K562 (cell line): Measurements from ENCODE around the gene RPL18A. TPM values are rescaled to one million over a fixed set of nuclear protein-coding genes. Genes with fewer than 3 reads are reported as not detected.

ENCODE experiments used
- CBX8 ChIP-seq: fragments of 200-600 bp; sonication (generic); IDR thresholded peaks from 2 replicates; pipeline ENCODE4 v1.6.1; 2012; ENCODE audit warnings: borderline replicate concordance, mixed run types, low read depth, mild to moderate bottlenecking, moderate library complexity, mixed read lengths, low read length, control low read depth, inconsistent platforms; ENCODE audit not compliant: poor library complexity, severe bottlenecking; ENCODE audit errors: extremely low read depth
- FOXP1 ChIP-seq: sonication (generic); formaldehyde crosslinking; IDR thresholded peaks from 2 replicates; pipeline ENCODE4 v1.8.0; 2022; ENCODE audit warnings: mild to moderate bottlenecking, missing genetic modification reagents
- polyA plus RNA-seq, 8 experiments: library from polyadenylated mRNA; depleted of rRNA in 4 of 8; stranded (reverse) in 5 of 8; unstranded in 3 of 8; fragments of >200 nt; fragmentation: Nextera tagmentation in 2 of 8; fragmentation: Illumina TruSeq in 1 of 8; extraction: Ambion mirVana in 2 of 8; extraction: Trizol in 1 of 8; gene quantifications; 2 replicates each; pipeline versions ENCODE4 v1.2.1 to v1.2.3, GENCODE V29; 2011 to 2014; ENCODE audit warnings: inconsistent platforms in 1 of 8, missing spikeins in 1 of 8
- total RNA-seq, 7 experiments: library from RNA; depleted of rRNA in 6 of 7; stranded (reverse); fragments of >200 nt in 6 of 7; fragmentation: Illumina TruSeq in 2 of 7; extraction: Trizol in 2 of 7; gene quantifications; 2 replicates each; pipeline versions ENCODE4 v1.2.1 to v1.2.3, GENCODE V29; 2011 to 2021; ENCODE audit warnings: low replicate concordance in 1 of 7
- TF ChIP-seq, protein P1 (sequence below): fragments of 250-450 bp; sonication (Bioruptor Pico); IDR thresholded peaks from 2 replicates; pipeline ENCODE4 v1.4.0; 2020
- TF ChIP-seq, protein P2 (sequence below): sonication (generic); formaldehyde crosslinking; IDR thresholded peaks from 2 replicates; pipeline ENCODE4 v1.8.1; 2022; ENCODE audit warnings: missing genetic modification reagents
- TF ChIP-seq, protein P3 (sequence below): fragments of 450-650 bp; IDR thresholded peaks from 2 replicates; pipeline ENCODE4 v1.6.1; 2016; ENCODE audit warnings: mild to moderate bottlenecking, moderate library complexity

Gene RPL18A
- total and polyA plus RNA-seq, 9 of the 15 experiments (the other 6 are each of a cell fraction or from before 2014, with no cell fraction given): 626 to 2,882 (median 1,895) TPM

GRCh38 chr19:17841810-17842662 lies 17.7 kb upstream of the RPL18A start (continued):
- TF ChIP-seq CBX8: no peak
- TF ChIP-seq FOXP1 (CRISPR knock-in tag): peak; percentile 95
- TF ChIP-seq, protein P1, sequence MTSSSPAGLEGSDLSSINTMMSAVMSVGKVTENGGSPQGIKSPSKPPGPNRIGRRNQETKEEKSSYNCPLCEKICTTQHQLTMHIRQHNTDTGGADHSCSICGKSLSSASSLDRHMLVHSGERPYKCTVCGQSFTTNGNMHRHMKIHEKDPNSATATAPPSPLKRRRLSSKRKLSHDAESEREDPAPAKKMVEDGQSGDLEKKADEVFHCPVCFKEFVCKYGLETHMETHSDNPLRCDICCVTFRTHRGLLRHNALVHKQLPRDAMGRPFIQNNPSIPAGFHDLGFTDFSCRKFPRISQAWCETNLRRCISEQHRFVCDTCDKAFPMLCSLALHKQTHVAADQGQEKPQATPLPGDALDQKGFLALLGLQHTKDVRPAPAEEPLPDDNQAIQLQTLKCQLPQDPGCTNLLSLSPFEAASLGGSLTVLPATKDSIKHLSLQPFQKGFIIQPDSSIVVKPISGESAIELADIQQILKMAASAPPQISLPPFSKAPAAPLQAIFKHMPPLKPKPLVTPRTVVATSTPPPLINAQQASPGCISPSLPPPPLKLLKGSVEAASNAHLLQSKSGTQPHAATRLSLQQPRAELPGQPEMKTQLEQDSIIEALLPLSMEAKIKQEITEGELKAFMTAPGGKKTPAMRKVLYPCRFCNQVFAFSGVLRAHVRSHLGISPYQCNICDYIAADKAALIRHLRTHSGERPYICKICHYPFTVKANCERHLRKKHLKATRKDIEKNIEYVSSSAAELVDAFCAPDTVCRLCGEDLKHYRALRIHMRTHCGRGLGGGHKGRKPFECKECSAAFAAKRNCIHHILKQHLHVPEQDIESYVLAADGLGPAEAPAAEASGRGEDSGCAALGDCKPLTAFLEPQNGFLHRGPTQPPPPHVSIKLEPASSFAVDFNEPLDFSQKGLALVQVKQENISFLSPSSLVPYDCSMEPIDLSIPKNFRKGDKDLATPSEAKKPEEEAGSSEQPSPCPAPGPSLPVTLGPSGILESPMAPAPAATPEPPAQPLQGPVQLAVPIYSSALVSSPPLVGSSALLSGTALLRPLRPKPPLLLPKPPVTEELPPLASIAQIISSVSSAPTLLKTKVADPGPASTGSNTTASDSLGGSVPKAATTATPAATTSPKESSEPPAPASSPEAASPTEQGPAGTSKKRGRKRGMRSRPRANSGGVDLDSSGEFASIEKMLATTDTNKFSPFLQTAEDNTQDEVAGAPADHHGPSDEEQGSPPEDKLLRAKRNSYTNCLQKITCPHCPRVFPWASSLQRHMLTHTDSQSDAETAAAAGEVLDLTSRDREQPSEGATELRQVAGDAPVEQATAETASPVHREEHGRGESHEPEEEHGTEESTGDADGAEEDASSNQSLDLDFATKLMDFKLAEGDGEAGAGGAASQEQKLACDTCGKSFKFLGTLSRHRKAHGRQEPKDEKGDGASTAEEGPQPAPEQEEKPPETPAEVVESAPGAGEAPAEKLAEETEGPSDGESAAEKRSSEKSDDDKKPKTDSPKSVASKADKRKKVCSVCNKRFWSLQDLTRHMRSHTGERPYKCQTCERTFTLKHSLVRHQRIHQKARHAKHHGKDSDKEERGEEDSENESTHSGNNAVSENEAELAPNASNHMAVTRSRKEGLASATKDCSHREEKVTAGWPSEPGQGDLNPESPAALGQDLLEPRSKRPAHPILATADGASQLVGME (CRISPR knock-in tag): peak; percentile 89; the same call in 1 of the 2 replicates
- TF ChIP-seq, protein P2, sequence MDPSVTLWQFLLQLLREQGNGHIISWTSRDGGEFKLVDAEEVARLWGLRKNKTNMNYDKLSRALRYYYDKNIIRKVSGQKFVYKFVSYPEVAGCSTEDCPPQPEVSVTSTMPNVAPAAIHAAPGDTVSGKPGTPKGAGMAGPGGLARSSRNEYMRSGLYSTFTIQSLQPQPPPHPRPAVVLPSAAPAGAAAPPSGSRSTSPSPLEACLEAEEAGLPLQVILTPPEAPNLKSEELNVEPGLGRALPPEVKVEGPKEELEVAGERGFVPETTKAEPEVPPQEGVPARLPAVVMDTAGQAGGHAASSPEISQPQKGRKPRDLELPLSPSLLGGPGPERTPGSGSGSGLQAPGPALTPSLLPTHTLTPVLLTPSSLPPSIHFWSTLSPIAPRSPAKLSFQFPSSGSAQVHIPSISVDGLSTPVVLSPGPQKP (CRISPR knock-in tag): no peak
- TF ChIP-seq, protein P3, sequence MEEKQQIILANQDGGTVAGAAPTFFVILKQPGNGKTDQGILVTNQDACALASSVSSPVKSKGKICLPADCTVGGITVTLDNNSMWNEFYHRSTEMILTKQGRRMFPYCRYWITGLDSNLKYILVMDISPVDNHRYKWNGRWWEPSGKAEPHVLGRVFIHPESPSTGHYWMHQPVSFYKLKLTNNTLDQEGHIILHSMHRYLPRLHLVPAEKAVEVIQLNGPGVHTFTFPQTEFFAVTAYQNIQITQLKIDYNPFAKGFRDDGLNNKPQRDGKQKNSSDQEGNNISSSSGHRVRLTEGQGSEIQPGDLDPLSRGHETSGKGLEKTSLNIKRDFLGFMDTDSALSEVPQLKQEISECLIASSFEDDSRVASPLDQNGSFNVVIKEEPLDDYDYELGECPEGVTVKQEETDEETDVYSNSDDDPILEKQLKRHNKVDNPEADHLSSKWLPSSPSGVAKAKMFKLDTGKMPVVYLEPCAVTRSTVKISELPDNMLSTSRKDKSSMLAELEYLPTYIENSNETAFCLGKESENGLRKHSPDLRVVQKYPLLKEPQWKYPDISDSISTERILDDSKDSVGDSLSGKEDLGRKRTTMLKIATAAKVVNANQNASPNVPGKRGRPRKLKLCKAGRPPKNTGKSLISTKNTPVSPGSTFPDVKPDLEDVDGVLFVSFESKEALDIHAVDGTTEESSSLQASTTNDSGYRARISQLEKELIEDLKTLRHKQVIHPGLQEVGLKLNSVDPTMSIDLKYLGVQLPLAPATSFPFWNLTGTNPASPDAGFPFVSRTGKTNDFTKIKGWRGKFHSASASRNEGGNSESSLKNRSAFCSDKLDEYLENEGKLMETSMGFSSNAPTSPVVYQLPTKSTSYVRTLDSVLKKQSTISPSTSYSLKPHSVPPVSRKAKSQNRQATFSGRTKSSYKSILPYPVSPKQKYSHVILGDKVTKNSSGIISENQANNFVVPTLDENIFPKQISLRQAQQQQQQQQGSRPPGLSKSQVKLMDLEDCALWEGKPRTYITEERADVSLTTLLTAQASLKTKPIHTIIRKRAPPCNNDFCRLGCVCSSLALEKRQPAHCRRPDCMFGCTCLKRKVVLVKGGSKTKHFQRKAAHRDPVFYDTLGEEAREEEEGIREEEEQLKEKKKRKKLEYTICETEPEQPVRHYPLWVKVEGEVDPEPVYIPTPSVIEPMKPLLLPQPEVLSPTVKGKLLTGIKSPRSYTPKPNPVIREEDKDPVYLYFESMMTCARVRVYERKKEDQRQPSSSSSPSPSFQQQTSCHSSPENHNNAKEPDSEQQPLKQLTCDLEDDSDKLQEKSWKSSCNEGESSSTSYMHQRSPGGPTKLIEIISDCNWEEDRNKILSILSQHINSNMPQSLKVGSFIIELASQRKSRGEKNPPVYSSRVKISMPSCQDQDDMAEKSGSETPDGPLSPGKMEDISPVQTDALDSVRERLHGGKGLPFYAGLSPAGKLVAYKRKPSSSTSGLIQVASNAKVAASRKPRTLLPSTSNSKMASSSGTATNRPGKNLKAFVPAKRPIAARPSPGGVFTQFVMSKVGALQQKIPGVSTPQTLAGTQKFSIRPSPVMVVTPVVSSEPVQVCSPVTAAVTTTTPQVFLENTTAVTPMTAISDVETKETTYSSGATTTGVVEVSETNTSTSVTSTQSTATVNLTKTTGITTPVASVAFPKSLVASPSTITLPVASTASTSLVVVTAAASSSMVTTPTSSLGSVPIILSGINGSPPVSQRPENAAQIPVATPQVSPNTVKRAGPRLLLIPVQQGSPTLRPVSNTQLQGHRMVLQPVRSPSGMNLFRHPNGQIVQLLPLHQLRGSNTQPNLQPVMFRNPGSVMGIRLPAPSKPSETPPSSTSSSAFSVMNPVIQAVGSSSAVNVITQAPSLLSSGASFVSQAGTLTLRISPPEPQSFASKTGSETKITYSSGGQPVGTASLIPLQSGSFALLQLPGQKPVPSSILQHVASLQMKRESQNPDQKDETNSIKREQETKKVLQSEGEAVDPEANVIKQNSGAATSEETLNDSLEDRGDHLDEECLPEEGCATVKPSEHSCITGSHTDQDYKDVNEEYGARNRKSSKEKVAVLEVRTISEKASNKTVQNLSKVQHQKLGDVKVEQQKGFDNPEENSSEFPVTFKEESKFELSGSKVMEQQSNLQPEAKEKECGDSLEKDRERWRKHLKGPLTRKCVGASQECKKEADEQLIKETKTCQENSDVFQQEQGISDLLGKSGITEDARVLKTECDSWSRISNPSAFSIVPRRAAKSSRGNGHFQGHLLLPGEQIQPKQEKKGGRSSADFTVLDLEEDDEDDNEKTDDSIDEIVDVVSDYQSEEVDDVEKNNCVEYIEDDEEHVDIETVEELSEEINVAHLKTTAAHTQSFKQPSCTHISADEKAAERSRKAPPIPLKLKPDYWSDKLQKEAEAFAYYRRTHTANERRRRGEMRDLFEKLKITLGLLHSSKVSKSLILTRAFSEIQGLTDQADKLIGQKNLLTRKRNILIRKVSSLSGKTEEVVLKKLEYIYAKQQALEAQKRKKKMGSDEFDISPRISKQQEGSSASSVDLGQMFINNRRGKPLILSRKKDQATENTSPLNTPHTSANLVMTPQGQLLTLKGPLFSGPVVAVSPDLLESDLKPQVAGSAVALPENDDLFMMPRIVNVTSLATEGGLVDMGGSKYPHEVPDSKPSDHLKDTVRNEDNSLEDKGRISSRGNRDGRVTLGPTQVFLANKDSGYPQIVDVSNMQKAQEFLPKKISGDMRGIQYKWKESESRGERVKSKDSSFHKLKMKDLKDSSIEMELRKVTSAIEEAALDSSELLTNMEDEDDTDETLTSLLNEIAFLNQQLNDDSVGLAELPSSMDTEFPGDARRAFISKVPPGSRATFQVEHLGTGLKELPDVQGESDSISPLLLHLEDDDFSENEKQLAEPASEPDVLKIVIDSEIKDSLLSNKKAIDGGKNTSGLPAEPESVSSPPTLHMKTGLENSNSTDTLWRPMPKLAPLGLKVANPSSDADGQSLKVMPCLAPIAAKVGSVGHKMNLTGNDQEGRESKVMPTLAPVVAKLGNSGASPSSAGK: peak; percentile 99
